Measurements from ENCODE around the gene ARF6. TPM values are rescaled to one million over a fixed set of nuclear protein-coding genes. Genes with fewer than 3 reads are reported as not detected.

Gene ARF6
- total and polyA plus RNA-seq, 10 of the 15 experiments (the other 5 are each of a cell fraction or from before 2014, with no cell fraction given): 46.8 to 128 (median 71.9) TPM

- TF ChIP-seq CTCF (IDR thresholded peaks at IDR 0.05 in 2 of 3, conservative IDR thresholded peaks at IDR 0.05 in 1 of 3; ENCODE audit: control insufficient read depth in 2 of 3, extremely low read depth in 1 of 3, insufficient read depth in 1 of 3, low read depth in 3 of 3, low read length in 3 of 3) (peak; percentile 50 to 74 (median 72)), CHD1 (IDR thresholded peaks at IDR 0.05; ENCODE audit: low read depth, low read length) (no peak), NFIC (IDR thresholded peaks at IDR 0.05; ENCODE audit: low read depth, low read length) (no peak), FOXK2 (IDR thresholded peaks at IDR 0.05) (no peak), SRF (IDR thresholded peaks at IDR 0.05; ENCODE audit: low read depth in 2 of 2, low read length in 2 of 2) (no peak), USF1 (IDR thresholded peaks at IDR 0.05; ENCODE audit: borderline replicate concordance, extremely low read length, insufficient read depth, low read depth, low read length) (no peak), STAT1 (conservative IDR thresholded peaks at IDR 0.05) (no peak), MEF2B (IDR thresholded peaks at IDR 0.05; ENCODE audit: partially characterized antibody, poor library complexity, severe bottlenecking) (no peak), E2F8 (IDR thresholded peaks at IDR 0.05; ENCODE audit: low read depth, partially characterized antibody) (no peak), SPI1 (IDR thresholded peaks at IDR 0.05; ENCODE audit: borderline replicate concordance, insufficient read depth, low read depth, low read length) (peak; percentile 61; the same call in 1 of the 2 replicates), CBX5 (IDR thresholded peaks at IDR 0.05; ENCODE audit: low read depth) (no peak), HDAC6 (IDR thresholded peaks at IDR 0.05; ENCODE audit: unreplicated experiment) (no peak), USF2 (IDR thresholded peaks at IDR 0.05; ENCODE audit: borderline replicate concordance, low read depth, low read length) (no peak), PRDM15 (CRISPR knock-in tag; IDR thresholded peaks at IDR 0.05) (no peak), SUPT20H (IDR thresholded peaks at IDR 0.05; ENCODE audit: borderline replicate concordance, control insufficient read depth, low read depth, low read length) (no peak), MTA3 (IDR thresholded peaks at IDR 0.05; ENCODE audit: borderline replicate concordance, low read length) (no peak), CREM (IDR thresholded peaks at IDR 0.05; ENCODE audit: low read depth) (no peak), SIX5 (IDR thresholded peaks at IDR 0.05; ENCODE audit: low read depth, low read length, severe bottlenecking) (no peak)
These were observed 13.2 kb upstream of the ARF6 start (continued) for GRCh38 chr14:49879646-49880204.
